ENCODE data around the gene OGA.

GRCh38 chr10:101848408-101848807 is 30.2 kb upstream of the OGA start:
- TF ChIP-seq ELF4 (CRISPR knock-in tag; IDR thresholded peaks at IDR 0.05) (no peak), SPI1 (IDR thresholded peaks at IDR 0.05; ENCODE audit: borderline replicate concordance, low read depth, low read length) (no peak), HINFP (tag; conservative IDR thresholded peaks at IDR 0.05; ENCODE audit: low read depth) (no peak), EZH2 (IDR thresholded peaks at IDR 0.05; ENCODE audit: borderline replicate concordance, low read depth, low read length) (no peak), ARNT (IDR thresholded peaks at IDR 0.05) (no peak), ZNF124 (CRISPR knock-in tag; IDR thresholded peaks at IDR 0.05) (no peak), MAX (CRISPR knock-in tag; IDR thresholded peaks at IDR 0.05) (no peak), JUN (IDR thresholded peaks at IDR 0.05; ENCODE audit: borderline replicate concordance, low read depth, low read length) (no peak), JUN (CRISPR knock-in tag; IDR thresholded peaks at IDR 0.05; ENCODE audit: borderline replicate concordance) (no peak), CTCF (IDR thresholded peaks at IDR 0.05 in 2 of 3, conservative IDR thresholded peaks at IDR 0.05 in 1 of 3; ENCODE audit: insufficient read depth in 2 of 3, low read depth in 1 of 3, low read length in 3 of 3) (no peak), SMAD1 (IDR thresholded peaks at IDR 0.05; ENCODE audit: low read depth, low read length, partially characterized antibody) (no peak), SMC3 (conservative IDR thresholded peaks at IDR 0.05; ENCODE audit: insufficient read depth, low read depth, low read length) (no peak), REST (IDR thresholded peaks at IDR 0.05; ENCODE audit: borderline replicate concordance) (no peak), REST (CRISPR knock-in tag; IDR thresholded peaks at IDR 0.05; ENCODE audit: low read depth) (no peak)

Data from K562 (cell line).